HEK293T (cell line): ENCODE measurements around the gene GABBR2.

Source experiments
- ARNT ChIP-seq: fragments of 450-650 bp; IDR thresholded peaks from 2 replicates; pipeline ENCODE4 v1.6.1; 2017; ENCODE audit warnings: mild to moderate bottlenecking
- BHLHE40 ChIP-seq: fragments of 450-650 bp; IDR thresholded peaks from 2 replicates; pipeline ENCODE4 v1.6.1; 2016; ENCODE audit warnings: mild to moderate bottlenecking, moderate library complexity, borderline replicate concordance
- ELF4 ChIP-seq: fragments of 450-650 bp; IDR thresholded peaks from 2 replicates; pipeline ENCODE4 v1.6.1; 2017; ENCODE audit warnings: antibody characterized with exemption
- FOXA1 ChIP-seq: fragments of 450-650 bp; IDR thresholded peaks from 2 replicates; pipeline ENCODE4 v1.6.1; 2016; ENCODE audit warnings: mild to moderate bottlenecking
- FOXK2 ChIP-seq: fragments of 450-650 bp; IDR thresholded peaks from 2 replicates; pipeline ENCODE4 v1.6.1; 2016; ENCODE audit warnings: mild to moderate bottlenecking
- FOXM1 ChIP-seq: fragments of 450-650 bp; IDR thresholded peaks from 2 replicates; pipeline ENCODE4 v1.6.1; 2017; ENCODE audit warnings: mild to moderate bottlenecking, borderline replicate concordance
- HDGF ChIP-seq: fragments of 450-650 bp; IDR thresholded peaks from 2 replicates; pipeline ENCODE4 v1.6.1; 2017; ENCODE audit warnings: antibody characterized with exemption, borderline replicate concordance
- LEF1 ChIP-seq: fragments of 450-650 bp; IDR thresholded peaks from 2 replicates; pipeline ENCODE4 v1.6.1; 2017; ENCODE audit warnings: mild to moderate bottlenecking, borderline replicate concordance
- PKNOX1 ChIP-seq: fragments of 450-650 bp; IDR thresholded peaks from 2 replicates; pipeline ENCODE4 v1.6.1; 2016
- SP1 ChIP-seq: fragments of 450-650 bp; IDR thresholded peaks from 2 replicates; pipeline ENCODE4 v1.6.1; 2017
- SUZ12 ChIP-seq: fragments of 450-650 bp; IDR thresholded peaks from 2 replicates; pipeline ENCODE4 v1.6.1; 2016; ENCODE audit warnings: mild to moderate bottlenecking
- TARDBP ChIP-seq: fragments of 450-650 bp; IDR thresholded peaks from 2 replicates; pipeline ENCODE4 v1.6.1; 2016
- ZNF384 ChIP-seq: fragments of 450-650 bp; IDR thresholded peaks from 2 replicates; pipeline ENCODE4 v1.6.1; 2016

- TF ChIP-seq BHLHE40: no peak
- no peak for TF ChIP-seq LEF1
- no peak for TF ChIP-seq FOXM1
- TF ChIP-seq HDGF: no peak
- no peak for TF ChIP-seq ARNT
- no peak for TF ChIP-seq SP1
- TF ChIP-seq FOXA1: no peak
- no peak for TF ChIP-seq SUZ12
- no peak for TF ChIP-seq PKNOX1
- TF ChIP-seq ELF4: no peak
- TF ChIP-seq ZNF384: no peak
- no peak for TF ChIP-seq TARDBP
- TF ChIP-seq FOXK2: no peak
Observed at GRCh38 chr9:98249771-98250170, 459.0 kb downstream of the GABBR2 start.
